Measurements from ENCODE around the gene SMAD6.
"Not testable (repeated sequence)": the region's sequence is repeated elsewhere in the genome, so short reads cannot be mapped to it uniquely, and the experiment has no call there.

SMAD6 gene

GRCh38 chr15:66675446-66675845 is 26.6 kb upstream of the SMAD6 start:
- DNase-seq (ENCODE audit: low spot score), result no peak

- DNase-seq (ENCODE audit: low spot score), result no peak
Observed at GRCh38 chr15:66677336-66677735, 24.7 kb upstream of the SMAD6 start.

GRCh38 chr15:66679061-66679656 is 22.9 kb upstream of the SMAD6 start:
- DNase-seq (ENCODE audit: low spot score), result no peak

GRCh38 chr15:66679657-66680108 is 22.4 kb upstream of the SMAD6 start:
- peak; percentile 53 for DNase-seq (ENCODE audit: low spot score)

GRCh38 chr15:66680502-66680901 is 21.5 kb upstream of the SMAD6 start:
- DNase-seq (ENCODE audit: low spot score), result no peak

GRCh38 chr15:66681395-66681794 is 20.6 kb upstream of the SMAD6 start:
- DNase-seq (ENCODE audit: low spot score), result no peak

GRCh38 chr15:66682246-66682645 is 19.8 kb upstream of the SMAD6 start:
- DNase-seq (ENCODE audit: low spot score), result no peak

GRCh38 chr15:66682865-66683264 is 19.2 kb upstream of the SMAD6 start:
- peak; percentile 38 for DNase-seq (ENCODE audit: low spot score)

- no peak for DNase-seq (ENCODE audit: low spot score)
Observed at GRCh38 chr15:66684136-66684681, 17.8 kb upstream of the SMAD6 start.

GRCh38 chr15:66685638-66686150 is 16.3 kb upstream of the SMAD6 start:
- DNase-seq (ENCODE audit: low spot score), result no peak

- DNase-seq (ENCODE audit: low spot score), result not testable (repeated sequence)
Observed at GRCh38 chr15:66690912-66691311, 11.1 kb upstream of the SMAD6 start.

- DNase-seq (ENCODE audit: low spot score), result no peak
Observed at GRCh38 chr15:66691727-66692126, 10.3 kb upstream of the SMAD6 start.

GRCh38 chr15:66692391-66692790 is 9.6 kb upstream of the SMAD6 start:
- no peak for DNase-seq (ENCODE audit: low spot score)

GRCh38 chr15:66692808-66693596 is 9.0 kb upstream of the SMAD6 start:
- DNase-seq (ENCODE audit: low spot score), result no peak

- DNase-seq (ENCODE audit: low spot score), result no peak
Observed at GRCh38 chr15:66696770-66697169, 5.3 kb upstream of the SMAD6 start.

- peak; percentile 87 for DNase-seq (ENCODE audit: low spot score)
Observed at GRCh38 chr15:66698318-66698961, 3.6 kb upstream of the SMAD6 start.

- DNase-seq (ENCODE audit: low spot score), result no peak
Observed at GRCh38 chr15:66698971-66699370, 3.1 kb upstream of the SMAD6 start.

GRCh38 chr15:66700412-66700801 is 1.6 kb upstream of the SMAD6 start:
- no peak for DNase-seq (ENCODE audit: low spot score)

GRCh38 chr15:66700802-66701421 is 1.1 kb upstream of the SMAD6 start:
- DNase-seq (ENCODE audit: low spot score), result peak; percentile 92

- DNase-seq (ENCODE audit: low spot score), result peak; percentile 75
Observed at GRCh38 chr15:66701422-66702034, 508 bp upstream of the SMAD6 start.

- DNase-seq (ENCODE audit: low spot score), result no peak
Observed at GRCh38 chr15:66702787-66703539, 927 bp downstream of the SMAD6 start.
